Smooth muscle cell (in vitro differentiated cells): ENCODE measurements around the gene CDH4. TPM values are rescaled to one million over a fixed set of nuclear protein-coding genes. Genes with fewer than 3 reads are reported as not detected.

ENCODE experiments used
- DNase-seq: peaks from one replicate; lab custom pipeline; 2025; ENCODE audit not compliant: unreplicated experiment; lab: John Stamatoyannopoulos, UW
- H2AFZ ChIP-seq: fragments of 200-600 bp; sonication (generic); 2 replicates; pipeline ENCODE4 v1.6.0; 2016; ENCODE audit warnings: antibody characterized with exemption, low read depth, mild to moderate bottlenecking
- H3F3A ChIP-seq: fragments of 200-600 bp; sonication (generic); 2 replicates; pipeline ENCODE4 v1.6.0; 2017; ENCODE audit warnings: antibody characterized with exemption, low read depth
- H3K27ac ChIP-seq: fragments of 200-600 bp; sonication (generic); 2 replicates; pipeline ENCODE4 v1.5.1; 2016; ENCODE audit warnings: low read depth, mild to moderate bottlenecking
- H3K27me3 ChIP-seq: fragments of 200-600 bp; sonication (generic); 2 replicates; pipeline ENCODE4 v1.6.1; 2016; ENCODE audit warnings: low read depth, mild to moderate bottlenecking
- H3K36me3 ChIP-seq: fragments of 200-600 bp; sonication (generic); 2 replicates; pipeline ENCODE4 v1.5.1; 2016; ENCODE audit warnings: low read depth
- H3K4me1 ChIP-seq: fragments of 200-600 bp; sonication (generic); 2 replicates; pipeline ENCODE4 v1.5.1; 2016; ENCODE audit warnings: low read depth
- H3K4me2 ChIP-seq: fragments of 200-600 bp; sonication (generic); 2 replicates; pipeline ENCODE4 v1.6.0; 2016; ENCODE audit warnings: mild to moderate bottlenecking
- H3K4me3 ChIP-seq: fragments of 200-600 bp; sonication (generic); 2 replicates; pipeline ENCODE4 v1.5.1; 2016; ENCODE audit warnings: mild to moderate bottlenecking
- H3K79me2 ChIP-seq: fragments of 200-600 bp; sonication (generic); 2 replicates; pipeline ENCODE4 v1.6.0; 2016; ENCODE audit warnings: low read depth, mild to moderate bottlenecking
- H3K9ac ChIP-seq: fragments of 200-600 bp; sonication (generic); 2 replicates; pipeline ENCODE4 v1.6.0; 2016; ENCODE audit warnings: low read depth
- H3K9me3 ChIP-seq: fragments of 200-600 bp; sonication (generic); replicated peaks from 2 replicates; pipeline ENCODE4 v1.5.1; 2016; ENCODE audit warnings: low read depth
- H4K20me1 ChIP-seq: fragments of 200-600 bp; sonication (generic); 2 replicates; pipeline ENCODE4 v1.6.0; 2016; ENCODE audit warnings: low read depth
- WGBS: methylation state at CpG from one replicate; pipeline ENCODE4 v1.1.7; 2016; ENCODE audit warnings: low lambda C conversion rate; 5-methylcytosine and 5-hydroxymethylcytosine counted together
- polyA plus RNA-seq: library from polyadenylated mRNA; unstranded; fragments of >200 nt; fragmentation: Nextera tagmentation; extraction: Ambion mirVana; gene quantifications from 2 replicates; pipeline ENCODE4 v1.2.1, GENCODE V29; 2016
- total RNA-seq: library from RNA; depleted of rRNA; stranded (reverse); fragments of >200 nt; gene quantifications from 2 replicates; pipeline ENCODE4 v1.2.3, GENCODE V29; 2014
- TF ChIP-seq, protein P1 (sequence below): fragments of 200-600 bp; sonication (generic); IDR thresholded peaks from 2 replicates; pipeline ENCODE4 v1.5.1; 2017; ENCODE audit warnings: borderline replicate concordance, mild to moderate bottlenecking, antibody characterized with exemption; ENCODE audit not compliant: insufficient read depth, poor library complexity, severe bottlenecking

CDH4 gene
- total and polyA plus RNA-seq, 2 experiments from 2014 or later = 0.03 to 0.04 TPM

GRCh38 chr20:61341605-61342004 is 89.5 kb downstream of the CDH4 start:
- H3K27ac ChIP-seq = no peak overlapping the region
- no peak overlapping the region for H2AFZ ChIP-seq
- no peak overlapping the region for H3K9ac ChIP-seq
- H3F3A ChIP-seq = no peaks in the 10 kb centered on the region
- no peak overlapping the region for H3K4me3 ChIP-seq
- WGBS = 94% methylated on average over 5 of the region's 5 CpGs
- no peak overlapping the region for H3K4me2 ChIP-seq
- H3K4me1 ChIP-seq = no peaks in the 10 kb centered on the region
- H3K27me3 ChIP-seq = peaks cover 10% of the 10 kb centered on the region
- no peaks in the 10 kb centered on the region for H4K20me1 ChIP-seq
- no peaks in the 10 kb centered on the region for H3K36me3 ChIP-seq
- no peaks in the 10 kb centered on the region for H3K9me3 ChIP-seq
- TF ChIP-seq, protein P1, sequence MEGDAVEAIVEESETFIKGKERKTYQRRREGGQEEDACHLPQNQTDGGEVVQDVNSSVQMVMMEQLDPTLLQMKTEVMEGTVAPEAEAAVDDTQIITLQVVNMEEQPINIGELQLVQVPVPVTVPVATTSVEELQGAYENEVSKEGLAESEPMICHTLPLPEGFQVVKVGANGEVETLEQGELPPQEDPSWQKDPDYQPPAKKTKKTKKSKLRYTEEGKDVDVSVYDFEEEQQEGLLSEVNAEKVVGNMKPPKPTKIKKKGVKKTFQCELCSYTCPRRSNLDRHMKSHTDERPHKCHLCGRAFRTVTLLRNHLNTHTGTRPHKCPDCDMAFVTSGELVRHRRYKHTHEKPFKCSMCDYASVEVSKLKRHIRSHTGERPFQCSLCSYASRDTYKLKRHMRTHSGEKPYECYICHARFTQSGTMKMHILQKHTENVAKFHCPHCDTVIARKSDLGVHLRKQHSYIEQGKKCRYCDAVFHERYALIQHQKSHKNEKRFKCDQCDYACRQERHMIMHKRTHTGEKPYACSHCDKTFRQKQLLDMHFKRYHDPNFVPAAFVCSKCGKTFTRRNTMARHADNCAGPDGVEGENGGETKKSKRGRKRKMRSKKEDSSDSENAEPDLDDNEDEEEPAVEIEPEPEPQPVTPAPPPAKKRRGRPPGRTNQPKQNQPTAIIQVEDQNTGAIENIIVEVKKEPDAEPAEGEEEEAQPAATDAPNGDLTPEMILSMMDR = no peak
- no peak for DNase-seq
- no peaks in the 10 kb centered on the region for H3K79me2 ChIP-seq

- no peak overlapping the region for H3K4me2 ChIP-seq
- no peak overlapping the region for H3K27ac ChIP-seq
- H3K9me3 ChIP-seq = no peaks in the 10 kb centered on the region
- no peak overlapping the region for H3K9ac ChIP-seq
- no peak for DNase-seq
- H3K4me3 ChIP-seq = no peak overlapping the region
- H2AFZ ChIP-seq = no peak overlapping the region
- 78% methylated on average over 9 of the region's 9 CpGs for WGBS
- no peaks in the 10 kb centered on the region for H3K36me3 ChIP-seq
- H4K20me1 ChIP-seq = no peaks in the 10 kb centered on the region
- H3K27me3 ChIP-seq = peaks cover 9% of the 10 kb centered on the region
- no peaks in the 10 kb centered on the region for H3K4me1 ChIP-seq
- no peaks in the 10 kb centered on the region for H3K79me2 ChIP-seq
- H3F3A ChIP-seq = no peaks in the 10 kb centered on the region
- TF ChIP-seq, protein P1 = no peak
Observed at GRCh38 chr20:61343934-61344333, 91.9 kb downstream of the CDH4 start.

DNA sequence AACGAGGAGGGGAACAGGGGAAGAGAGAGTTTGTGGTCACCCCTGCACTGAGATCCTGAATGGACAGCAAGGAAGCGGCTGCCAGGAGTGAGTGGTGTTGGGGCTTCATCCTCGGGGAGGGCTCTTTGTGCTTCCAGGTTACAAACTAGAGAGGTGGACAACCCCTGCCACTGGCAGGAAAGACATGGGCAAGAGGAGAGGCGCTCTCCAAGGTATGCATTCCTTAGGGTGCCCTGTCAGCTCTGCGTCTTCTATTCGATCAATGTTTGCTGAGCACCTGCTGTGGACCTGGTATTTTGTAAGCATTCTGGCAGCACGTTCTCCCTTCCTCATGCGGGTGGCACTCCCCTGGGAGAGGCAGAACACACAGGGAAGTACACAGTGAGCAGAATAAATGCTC is 93.6 kb downstream of the CDH4 start:
- peaks cover 5% of the 10 kb centered on the region for H3K27me3 ChIP-seq
- H3F3A ChIP-seq = no peaks in the 10 kb centered on the region
- 82% methylated on average over 8 of the region's 8 CpGs for WGBS
- no peak overlapping the region for H3K4me3 ChIP-seq
- no peak overlapping the region for H3K27ac ChIP-seq
- TF ChIP-seq, protein P1 = no peak
- no peaks in the 10 kb centered on the region for H4K20me1 ChIP-seq
- no peak overlapping the region for H3K9ac ChIP-seq
- no peaks in the 10 kb centered on the region for H3K79me2 ChIP-seq
- no peak overlapping the region for H3K4me2 ChIP-seq
- no peaks in the 10 kb centered on the region for H3K36me3 ChIP-seq
- no peak for DNase-seq
- no peaks in the 10 kb centered on the region for H3K9me3 ChIP-seq
- H2AFZ ChIP-seq = no peak overlapping the region
- no peaks in the 10 kb centered on the region for H3K4me1 ChIP-seq

DNA sequence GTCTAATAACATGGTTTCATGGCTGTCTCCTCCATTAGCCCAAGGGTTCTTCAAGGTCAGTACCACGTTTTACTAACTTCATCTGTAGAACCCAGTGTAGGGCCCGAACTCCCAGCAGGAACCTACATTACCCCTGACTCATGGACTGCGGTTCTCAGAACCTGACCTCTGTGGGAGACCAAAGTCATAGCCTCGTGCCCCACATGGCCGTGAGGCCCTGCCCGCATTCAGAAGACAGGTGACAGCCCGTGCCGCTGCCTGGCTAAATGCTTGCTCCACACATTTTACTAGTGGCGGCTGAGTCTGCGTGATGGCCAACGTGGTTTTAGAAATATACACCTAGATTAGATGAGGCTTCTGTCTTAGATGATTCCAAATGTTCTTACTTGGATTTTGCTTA is 94.9 kb downstream of the CDH4 start:
- Histone ChIP-seq H3K27ac (no peak overlapping the region), H3K79me2 (no peaks in the 10 kb centered on the region), H3K4me3 (no peak overlapping the region), H3F3A (no peaks in the 10 kb centered on the region), H4K20me1 (no peaks in the 10 kb centered on the region), H3K27me3 (peaks cover 5% of the 10 kb centered on the region), H3K9me3 (no peaks in the 10 kb centered on the region), H2AFZ (no peak overlapping the region), H3K9ac (no peak overlapping the region), H3K4me2 (no peak overlapping the region), H3K36me3 (no peaks in the 10 kb centered on the region), H3K4me1 (no peaks in the 10 kb centered on the region)
- TF ChIP-seq, protein P1 = no peak
- no peak for DNase-seq
- WGBS = 93% methylated on average over 11 of the region's 11 CpGs
